Measurements from ENCODE around the gene PJA2.

- TF ChIP-seq, protein P1, sequence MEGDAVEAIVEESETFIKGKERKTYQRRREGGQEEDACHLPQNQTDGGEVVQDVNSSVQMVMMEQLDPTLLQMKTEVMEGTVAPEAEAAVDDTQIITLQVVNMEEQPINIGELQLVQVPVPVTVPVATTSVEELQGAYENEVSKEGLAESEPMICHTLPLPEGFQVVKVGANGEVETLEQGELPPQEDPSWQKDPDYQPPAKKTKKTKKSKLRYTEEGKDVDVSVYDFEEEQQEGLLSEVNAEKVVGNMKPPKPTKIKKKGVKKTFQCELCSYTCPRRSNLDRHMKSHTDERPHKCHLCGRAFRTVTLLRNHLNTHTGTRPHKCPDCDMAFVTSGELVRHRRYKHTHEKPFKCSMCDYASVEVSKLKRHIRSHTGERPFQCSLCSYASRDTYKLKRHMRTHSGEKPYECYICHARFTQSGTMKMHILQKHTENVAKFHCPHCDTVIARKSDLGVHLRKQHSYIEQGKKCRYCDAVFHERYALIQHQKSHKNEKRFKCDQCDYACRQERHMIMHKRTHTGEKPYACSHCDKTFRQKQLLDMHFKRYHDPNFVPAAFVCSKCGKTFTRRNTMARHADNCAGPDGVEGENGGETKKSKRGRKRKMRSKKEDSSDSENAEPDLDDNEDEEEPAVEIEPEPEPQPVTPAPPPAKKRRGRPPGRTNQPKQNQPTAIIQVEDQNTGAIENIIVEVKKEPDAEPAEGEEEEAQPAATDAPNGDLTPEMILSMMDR (IDR thresholded peaks at IDR 0.05; ENCODE audit: extremely low read depth in 1 of 2, insufficient read depth in 1 of 2, low read depth in 1 of 2, low read length in 2 of 2), result no peak
- TF ChIP-seq MAX (IDR thresholded peaks at IDR 0.05; ENCODE audit: insufficient read depth, insufficient read length), result no peak
Observed at GRCh38 chr5:109418712-109419352, 9.1 kb upstream of the PJA2 start.

All from endothelial cell of umbilical vein (primary cell).